ENCODE measurements around the gene ISM1.

DNA sequence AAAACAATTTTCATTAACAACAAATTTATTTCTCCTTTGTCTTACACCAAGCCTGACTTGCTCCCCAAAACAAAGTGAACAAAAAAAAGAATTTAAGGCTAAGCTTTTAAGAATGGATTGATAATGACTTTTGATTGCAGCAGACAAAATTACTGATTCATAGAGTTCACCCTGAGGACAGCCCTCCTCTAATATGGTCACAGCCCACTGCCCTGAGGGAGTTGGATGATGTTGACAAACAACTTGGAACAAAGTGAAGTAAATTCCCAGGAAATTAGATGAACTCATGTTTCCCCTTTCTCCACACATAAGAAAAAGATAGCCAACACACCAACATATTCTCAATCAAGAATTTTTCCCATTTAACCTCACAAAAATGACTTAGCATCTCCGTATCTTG lies 7.7 kb upstream of the ISM1 start:
- no peak for TF ChIP-seq ZNF274 (IDR thresholded peaks at IDR 0.05; ENCODE audit: low read depth, low read length)
- TF ChIP-seq YY1 (IDR thresholded peaks at IDR 0.05; ENCODE audit: insufficient read depth, insufficient read length), result no peak
- no peak for TF ChIP-seq SUZ12 (IDR thresholded peaks at IDR 0.05; ENCODE audit: extremely low read depth, insufficient read depth, insufficient read length)
